Smooth muscle cell of the coronary artery (primary cell): Measurements from ENCODE around the gene NKD2. TPM values are rescaled to one million over a fixed set of nuclear protein-coding genes. Genes with fewer than 3 reads are reported as not detected.

Source experiments
- total RNA-seq: library from RNA; depleted of rRNA; stranded (reverse); fragments of >200 nt; gene quantifications from 2 replicates; pipeline ENCODE4 v1.2.3, GENCODE V29; 2014; ENCODE audit warnings: low replicate concordance

NKD2 gene, protein sequence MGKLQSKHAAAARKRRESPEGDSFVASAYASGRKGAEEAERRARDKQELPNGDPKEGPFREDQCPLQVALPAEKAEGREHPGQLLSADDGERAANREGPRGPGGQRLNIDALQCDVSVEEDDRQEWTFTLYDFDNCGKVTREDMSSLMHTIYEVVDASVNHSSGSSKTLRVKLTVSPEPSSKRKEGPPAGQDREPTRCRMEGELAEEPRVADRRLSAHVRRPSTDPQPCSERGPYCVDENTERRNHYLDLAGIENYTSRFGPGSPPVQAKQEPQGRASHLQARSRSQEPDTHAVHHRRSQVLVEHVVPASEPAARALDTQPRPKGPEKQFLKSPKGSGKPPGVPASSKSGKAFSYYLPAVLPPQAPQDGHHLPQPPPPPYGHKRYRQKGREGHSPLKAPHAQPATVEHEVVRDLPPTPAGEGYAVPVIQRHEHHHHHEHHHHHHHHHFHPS
- 0.70 and 12.5 TPM in 2 replicates for total RNA-seq

DNA sequence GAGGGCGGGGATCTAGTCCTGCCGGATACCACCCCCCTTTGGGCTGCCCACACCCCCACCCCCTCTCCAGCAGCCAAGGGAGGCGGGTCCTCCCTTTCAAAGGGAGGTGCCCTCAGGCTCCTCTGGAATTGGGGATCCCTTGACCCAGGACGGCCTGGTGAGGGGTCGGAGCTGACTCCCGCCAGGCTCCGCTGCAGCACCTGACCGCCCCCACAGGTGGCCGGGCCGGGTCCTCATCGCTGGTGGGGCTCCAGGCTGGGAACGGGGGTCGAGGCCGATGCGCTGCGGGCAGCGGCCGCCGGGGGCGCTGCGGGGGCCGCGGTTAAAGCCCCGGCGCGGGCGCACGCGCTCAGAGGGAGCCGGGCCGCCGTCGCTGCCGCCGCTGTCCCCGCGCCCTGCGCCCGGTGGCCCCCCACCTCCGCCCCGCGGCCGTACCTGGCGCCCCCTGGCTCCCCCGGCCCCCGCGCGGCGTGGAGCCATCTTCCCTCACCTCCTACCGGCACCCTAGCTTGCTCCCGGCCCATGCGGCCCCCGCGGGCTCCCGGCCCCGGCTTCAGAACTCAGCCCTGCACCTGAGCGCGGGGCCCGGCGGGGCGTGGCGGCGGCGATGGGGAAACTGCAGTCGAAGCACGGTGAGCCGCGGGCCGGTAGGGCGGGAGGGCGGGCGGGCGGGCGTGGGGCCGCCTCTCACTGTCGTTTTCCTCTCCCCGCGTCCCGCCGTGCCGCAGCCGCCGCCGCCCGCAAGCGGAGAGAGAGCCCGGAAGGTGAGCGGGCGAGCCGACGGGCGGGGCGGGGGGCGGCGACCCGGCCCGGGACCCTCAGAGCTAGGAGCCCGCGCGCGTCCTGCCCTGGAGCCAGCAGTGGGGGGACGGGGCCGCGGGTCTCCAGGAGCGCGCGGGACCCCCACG lies at the start of gene NKD2:
NKD2 (plus strand) TSS at position 352 of the 908 bp plus-strand sequence; CDS start at position 608, 256 bp downstream.

Other genes starting within 250 kb of the NKD2 start
- 0.12 TPM in 1 of 2 replicates, not detected in the other for gene ZDHHC11B, start 224.1 kb upstream of the NKD2 start, total RNA-seq
- 0.94 and 1.3 TPM in 2 replicates for gene ZDHHC11, start 157.8 kb upstream of the NKD2 start, total RNA-seq
- 38.9 and 46.9 TPM in 2 replicates for gene BRD9, start 116.0 kb upstream of the NKD2 start, total RNA-seq
- gene TRIP13, start 115.9 kb upstream of the NKD2 start, total RNA-seq: 1.1 and 10.8 TPM in 2 replicates
- 11.1 and 23.3 TPM in 2 replicates for gene SLC12A7, start 103.3 kb downstream of the NKD2 start, total RNA-seq
- not detected in 2 replicates for gene SLC6A19, start 192.8 kb downstream of the NKD2 start, total RNA-seq
- gene SLC6A18, start 216.6 kb downstream of the NKD2 start, total RNA-seq: not detected in 2 replicates